Fibroblast of lung (primary cell): Measurements from ENCODE around the gene IL27RA.

Experiments
- EZH2 ChIP-seq: IDR thresholded peaks from 2 replicates; pipeline ENCODE4 v1.5.1; 2012; ENCODE audit warnings: low read length, control low read depth, mild to moderate bottlenecking; ENCODE audit errors: missing control alignments
- TF ChIP-seq, protein P1 (sequence below), 2 donors: IDR thresholded peaks in 1 of 2; conservative IDR thresholded peaks in 1 of 2; 1 replicate in 1 of 2; 2 replicates in 1 of 2; pipeline ENCODE4 v1.5.1; 2011 to 2012; ENCODE audit warnings: low read length in 2 of 2, control low read depth in 1 of 2, inconsistent platforms in 1 of 2, low read depth in 1 of 2, mild to moderate bottlenecking in 1 of 2

DNA sequence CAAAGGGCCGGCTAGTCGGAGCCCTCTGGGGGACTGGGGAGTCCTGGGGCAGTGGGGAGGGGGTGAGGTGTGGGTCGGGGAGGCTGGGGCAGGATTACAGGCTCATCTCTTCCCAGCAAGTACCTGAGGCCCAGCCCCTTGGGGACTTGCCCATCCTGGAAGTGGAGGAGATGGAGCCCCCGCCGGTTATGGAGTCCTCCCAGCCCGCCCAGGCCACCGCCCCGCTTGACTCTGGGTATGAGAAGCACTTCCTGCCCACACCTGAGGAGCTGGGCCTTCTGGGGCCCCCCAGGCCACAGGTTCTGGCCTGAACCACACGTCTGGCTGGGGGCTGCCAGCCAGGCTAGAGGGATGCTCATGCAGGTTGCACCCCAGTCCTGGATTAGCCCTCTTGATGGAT is 20.4 kb downstream of the IL27RA start:
- TF ChIP-seq, protein P1, sequence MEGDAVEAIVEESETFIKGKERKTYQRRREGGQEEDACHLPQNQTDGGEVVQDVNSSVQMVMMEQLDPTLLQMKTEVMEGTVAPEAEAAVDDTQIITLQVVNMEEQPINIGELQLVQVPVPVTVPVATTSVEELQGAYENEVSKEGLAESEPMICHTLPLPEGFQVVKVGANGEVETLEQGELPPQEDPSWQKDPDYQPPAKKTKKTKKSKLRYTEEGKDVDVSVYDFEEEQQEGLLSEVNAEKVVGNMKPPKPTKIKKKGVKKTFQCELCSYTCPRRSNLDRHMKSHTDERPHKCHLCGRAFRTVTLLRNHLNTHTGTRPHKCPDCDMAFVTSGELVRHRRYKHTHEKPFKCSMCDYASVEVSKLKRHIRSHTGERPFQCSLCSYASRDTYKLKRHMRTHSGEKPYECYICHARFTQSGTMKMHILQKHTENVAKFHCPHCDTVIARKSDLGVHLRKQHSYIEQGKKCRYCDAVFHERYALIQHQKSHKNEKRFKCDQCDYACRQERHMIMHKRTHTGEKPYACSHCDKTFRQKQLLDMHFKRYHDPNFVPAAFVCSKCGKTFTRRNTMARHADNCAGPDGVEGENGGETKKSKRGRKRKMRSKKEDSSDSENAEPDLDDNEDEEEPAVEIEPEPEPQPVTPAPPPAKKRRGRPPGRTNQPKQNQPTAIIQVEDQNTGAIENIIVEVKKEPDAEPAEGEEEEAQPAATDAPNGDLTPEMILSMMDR (conservative IDR thresholded peaks at IDR 0.05 in 1 of 2, IDR thresholded peaks at IDR 0.05 in 1 of 2; ENCODE audit: low read depth in 1 of 2, low read length in 2 of 2) = no peak
- no peak for TF ChIP-seq EZH2
